IMR-90 (cell line): ENCODE measurements around the gene ANKRD63. TPM values are rescaled to one million over a fixed set of nuclear protein-coding genes. Genes with fewer than 3 reads are reported as not detected.

ENCODE experiments used
- ATAC-seq: fragments of 200-7000 bp; cut with Tn5 transposase; 2 replicates; pipeline ENCODE4 v1.9.1; 2020; ENCODE audit warnings: low read depth, mild to moderate bottlenecking, moderate library complexity
- BruUV-seq: library from RNA; stranded (reverse); fragments of 400-500 nt; replicated peaks from 2 replicates; lab custom pipeline; 2021; lab: Mats Ljungman, UMichigan
- CTCF ChIA-PET: fragments of 300-600 bp; formaldehyde crosslinking; extraction: SDS; loops from one replicate; lab custom pipeline; 2021; ENCODE audit warnings: antibody characterized with exemption; lab: Yijun Ruan, JAX
- POLR2A ChIA-PET: fragments of 300-600 bp; sonication (Branson Sonifier 250); formaldehyde crosslinking; loops from one replicate; lab custom pipeline; 2022; ENCODE audit warnings: antibody characterized with exemption; ENCODE audit not compliant: unreplicated experiment; lab: Charles Lee
- DNase-seq: peaks from one replicate; pipeline ENCODE4 v3.0.0; 2013
- H2AFZ ChIP-seq: replicated peaks from 2 replicates; pipeline ENCODE3; 2013; ENCODE audit warnings: low read length, mild to moderate bottlenecking; ENCODE audit not compliant: poor library complexity
- H2AK5ac ChIP-seq: 2 replicates; pipeline ENCODE4 v1.6.1; 2013; ENCODE audit warnings: low read depth, low read length, inconsistent platforms
- H2AK9ac ChIP-seq: replicated peaks from 2 replicates; pipeline ENCODE3; 2013; ENCODE audit warnings: mild to moderate bottlenecking, low read depth, low read length, moderate library complexity; ENCODE audit not compliant: poor library complexity
- H2BK120ac ChIP-seq: 2 replicates; pipeline ENCODE4 v1.6.1; 2013; ENCODE audit warnings: low read depth, low read length, inconsistent platforms
- H2BK15ac ChIP-seq: 3 replicates; pipeline ENCODE4 v1.6.1; 2013; ENCODE audit warnings: low read depth, low read length, inconsistent platforms
- H2BK20ac ChIP-seq: 2 replicates; pipeline ENCODE4 v1.6.1; 2013; ENCODE audit warnings: low read depth, mild to moderate bottlenecking, inconsistent platforms, low read length, moderate library complexity
- H2BK5ac ChIP-seq: 2 replicates; pipeline ENCODE4 v1.6.1; 2013; ENCODE audit warnings: mild to moderate bottlenecking, low read depth, low read length, inconsistent platforms; ENCODE audit not compliant: poor library complexity, severe bottlenecking
- H3K14ac ChIP-seq: replicated peaks from 2 replicates; pipeline ENCODE4 v1.6.1; 2013; ENCODE audit warnings: low read depth, low read length, inconsistent platforms
- H3K18ac ChIP-seq: 2 replicates; pipeline ENCODE4 v1.6.1; 2013; ENCODE audit warnings: low read depth, low read length, control low read depth
- H3K23ac ChIP-seq: 2 replicates; pipeline ENCODE4 v1.6.1; 2013; ENCODE audit warnings: low read depth, low read length, inconsistent platforms
- H3K27ac ChIP-seq: 2 replicates; pipeline ENCODE4 v1.5.1; 2013; ENCODE audit warnings: mild to moderate bottlenecking, control low read depth, low read length; ENCODE audit not compliant: insufficient read depth
- H3K27me3 ChIP-seq: 2 replicates; pipeline ENCODE4 v1.6.1; 2013; ENCODE audit warnings: low read length; ENCODE audit not compliant: control insufficient read depth, insufficient read depth
- H3K36me3 ChIP-seq: 2 replicates; pipeline ENCODE4 v1.6.1; 2013; ENCODE audit warnings: low read length, mixed read lengths; ENCODE audit not compliant: control insufficient read depth, insufficient read depth
- H3K4ac ChIP-seq: 2 replicates; pipeline ENCODE4 v1.6.1; 2013; ENCODE audit warnings: low read depth, low read length, inconsistent platforms
- H3K4me1 ChIP-seq: 2 replicates; pipeline ENCODE4 v1.6.1; 2013; ENCODE audit warnings: low read length, mixed read lengths; ENCODE audit not compliant: control insufficient read depth, insufficient read depth
- H3K4me2 ChIP-seq: 2 replicates; pipeline ENCODE4 v1.6.1; 2013; ENCODE audit warnings: low read depth, mild to moderate bottlenecking, control low read depth, low read length, moderate library complexity
- H3K4me3 ChIP-seq: 2 replicates; pipeline ENCODE4 v1.5.1; 2013; ENCODE audit warnings: low read depth, mild to moderate bottlenecking, control low read depth, low read length, moderate library complexity; ENCODE audit not compliant: insufficient read depth
- H3K56ac ChIP-seq: 2 replicates; pipeline ENCODE4 v1.6.1; 2013; ENCODE audit warnings: low read length, inconsistent platforms; ENCODE audit not compliant: insufficient read depth; ENCODE audit errors: extremely low read depth
- H3K79me1 ChIP-seq, 2 experiments: 2 replicates each; pipeline ENCODE4 v1.6.1; 2013; ENCODE audit warnings: low read length in 2 of 2, inconsistent platforms in 1 of 2, low read depth in 1 of 2
- H3K9ac ChIP-seq: 2 replicates; pipeline ENCODE4 v1.6.1; 2013; ENCODE audit warnings: low read depth, low read length, control low read depth
- H3K9me1 ChIP-seq: 2 replicates; pipeline ENCODE4 v1.6.1; 2013; ENCODE audit warnings: low read length, inconsistent platforms; ENCODE audit not compliant: insufficient read depth
- H3K9me3 ChIP-seq: 2 replicates; pipeline ENCODE4 v1.6.1; 2013; ENCODE audit warnings: low read length; ENCODE audit not compliant: control insufficient read depth, insufficient read depth
- H4K20me1 ChIP-seq: 2 replicates; pipeline ENCODE4 v1.6.1; 2013; ENCODE audit warnings: low read length, inconsistent platforms; ENCODE audit not compliant: insufficient read depth
- H4K5ac ChIP-seq: 2 replicates; pipeline ENCODE4 v1.6.1; 2013; ENCODE audit warnings: mild to moderate bottlenecking, low read depth, low read length, control low read depth
- H4K8ac ChIP-seq, 2 experiments: 2 replicates each; pipeline ENCODE4 v1.6.1; 2013; ENCODE audit warnings: low read depth in 2 of 2, low read length in 2 of 2, control low read depth in 1 of 2, inconsistent platforms in 1 of 2
- H4K91ac ChIP-seq: 2 replicates; pipeline ENCODE4 v1.6.1; 2013; ENCODE audit warnings: low read depth, low read length, inconsistent platforms; ENCODE audit not compliant: insufficient read depth
- BHLHE40 ChIP-seq: fragments of 150-350 bp; IDR thresholded peaks from 2 replicates; pipeline ENCODE4 v1.6.1; 2016; ENCODE audit warnings: mild to moderate bottlenecking, low read depth, low read length
- CEBPB ChIP-seq: IDR thresholded peaks from 2 replicates; pipeline ENCODE4 v1.6.1; 2012; ENCODE audit warnings: low read depth, low read length, improper control_type of control experiment
- MAZ ChIP-seq: IDR thresholded peaks from 2 replicates; pipeline ENCODE4 v1.6.1; 2012; ENCODE audit warnings: low read depth, mild to moderate bottlenecking, low read length, improper control_type of control experiment, moderate library complexity, borderline replicate concordance
- MXI1 ChIP-seq: IDR thresholded peaks from 2 replicates; pipeline ENCODE4 v1.6.1; 2012; ENCODE audit warnings: low read depth, mild to moderate bottlenecking, low read length, moderate library complexity, borderline replicate concordance
- NFE2L2 ChIP-seq: fragments of 150-350 bp; IDR thresholded peaks from 2 replicates; pipeline ENCODE4 v1.6.1; 2016; ENCODE audit warnings: low read depth, mild to moderate bottlenecking, low read length
- RAD21 ChIP-seq: IDR thresholded peaks from 2 replicates; pipeline ENCODE4 v1.6.1; 2012; ENCODE audit warnings: low read length, improper control_type of control experiment
- RFX5 ChIP-seq: IDR thresholded peaks from 2 replicates; pipeline ENCODE4 v1.8.0; 2012; ENCODE audit warnings: low read depth, mild to moderate bottlenecking, low read length, moderate library complexity
- SMC3 ChIP-seq: fragments of 150-350 bp; IDR thresholded peaks from 2 replicates; pipeline ENCODE4 v1.6.1; 2016; ENCODE audit warnings: low read depth, mild to moderate bottlenecking, antibody characterized with exemption, low read length, moderate library complexity
- USF2 ChIP-seq: fragments of 150-350 bp; IDR thresholded peaks from 2 replicates; pipeline ENCODE4 v1.6.1; 2017; ENCODE audit warnings: mild to moderate bottlenecking, antibody characterized with exemption, low read length, low read depth
- WGBS, 2 experiments: methylation state at CpG; one replicate each; pipeline versions ENCODE4 v1.1.5 to v1.1.7; 2013; ENCODE audit warnings: missing lambda C conversion rate in 2 of 2; ENCODE audit not compliant: insufficient read length in 1 of 2; ENCODE audit errors: extremely low coverage in 2 of 2; 5-methylcytosine and 5-hydroxymethylcytosine counted together
- dilution Hi-C: fragments of 300-500 bp; cut with HindIII; formaldehyde crosslinking; loops from one replicate; pipeline ENCODE4 v1.14.3; 2018; ENCODE audit warnings: low sequenced_read_pairs; ENCODE audit not compliant: unreplicated experiment
- in situ Hi-C: fragments of 300-500 bp; cut with MboI; formaldehyde crosslinking; loops from 3 replicates; pipeline ENCODE4 v1.14.3; 2019; ENCODE audit warnings: low sequenced_read_pairs, inconsistent platforms, mixed read lengths
- intact Hi-C: fragments of 100-400 bp; cut with micrococcal nuclease; formaldehyde crosslinking; loops from 2 replicates; pipeline ENCODE4 v1.10.0; 2022
- polyA plus RNA-seq, 3 experiments: library from polyadenylated mRNA; depleted of rRNA; stranded (reverse); fragments of >200 nt; gene quantifications; 2 replicates each; pipeline ENCODE4 v1.2.3, GENCODE V29; 2012; ENCODE audit warnings: low replicate concordance in 1 of 3
- total RNA-seq: library from RNA; depleted of rRNA; stranded (reverse); fragments of >200 nt; gene quantifications from 2 replicates; pipeline ENCODE4 v1.2.3, GENCODE V29; 2012

Gene ANKRD63
- total and polyA plus RNA-seq, 2 of the 4 experiments (the other 2 are of a cell fraction): not detected

- Histone ChIP-seq H4K20me1 (no peaks in the 10 kb centered on the region), H3K79me1 (no peaks in the 10 kb centered on the region), H3K9me1 (no peaks in the 10 kb centered on the region), H4K5ac (no peak overlapping the region), H3K36me3 (no peaks in the 10 kb centered on the region), H4K8ac (no peak overlapping the region), H3K9ac (no peak overlapping the region), H2AK9ac (no peak overlapping the region), H2BK120ac (no peak overlapping the region), H3K56ac (no peak overlapping the region), H3K27me3 (peaks cover 71% of the 10 kb centered on the region), H3K4me1 (no peaks in the 10 kb centered on the region), H3K23ac (no peak overlapping the region), H3K27ac (no peak overlapping the region), H3K9me3 (peaks cover 8% of the 10 kb centered on the region), H2BK15ac (no peak overlapping the region), H4K91ac (no peak overlapping the region), H2BK5ac (no peak overlapping the region), H2AK5ac (no peak overlapping the region), H3K14ac (no peak overlapping the region), H3K4me3 (no peak overlapping the region), H3K4me2 (no peak overlapping the region), H2AFZ (no peak overlapping the region), H3K4ac (no peak overlapping the region), H3K18ac (no peak overlapping the region), H2BK20ac (no peak overlapping the region)
- POLR2A ChIA-PET: no interaction called here
- BruUV-seq: no TSS peak
- no peak for TF ChIP-seq MXI1
- no peak for TF ChIP-seq RAD21
- TF ChIP-seq USF2: no peak
- no peak for TF ChIP-seq SMC3
- no peak for TF ChIP-seq NFE2L2
- no peak for TF ChIP-seq BHLHE40
- no peak for TF ChIP-seq RFX5
- no peak for TF ChIP-seq MAZ
- TF ChIP-seq CEBPB: no peak
- dilution Hi-C loops: no loop called here
- in situ Hi-C loops: no loop called here
- CTCF ChIA-PET: no interaction called here
- intact Hi-C loops: no loop called here
- DNase-seq (no peak), ATAC-seq (no peak)
- WGBS, 2 experiments: 83% methylated on average over 3 of the region's 17 CpGs; no CpG with 5 or more reads in 1 of the 2 experiments
Observed at GRCh38 chr15:40298216-40298935, 15.5 kb upstream of the ANKRD63 start.
